Neural crest cell (in vitro differentiated cells): ENCODE results near the gene MT2A. TPM values are rescaled to one million over a fixed set of nuclear protein-coding genes. Genes with fewer than 3 reads are reported as not detected.
A peak's percentile ranks its signal among the peaks of the same experiment; 100 is the strongest.

Experiments
- DNase-seq: peaks from one replicate; pipeline ENCODE4 v3.0.0; 2021; ENCODE audit warnings: low read depth, mixed read lengths, low spot score
- H3K27ac Mint-ChIP-seq: one replicate; pipeline ENCODE4 v1.8.0; 2021; ENCODE audit warnings: mild to moderate bottlenecking, mixed read lengths; ENCODE audit not compliant: unreplicated experiment
- H3K27me3 Mint-ChIP-seq: 2 replicates; pipeline ENCODE4 v1.8.0; 2021; ENCODE audit warnings: low read depth, mild to moderate bottlenecking, mixed read lengths
- H3K36me3 Mint-ChIP-seq: 2 replicates; pipeline ENCODE4 v1.8.0; 2021; ENCODE audit warnings: low read depth, mild to moderate bottlenecking, mixed read lengths
- H3K4me1 Mint-ChIP-seq: 2 replicates; pipeline ENCODE4 v1.8.0; 2021; ENCODE audit warnings: mixed read lengths
- H3K4me3 Mint-ChIP-seq: one replicate; pipeline ENCODE4 v1.8.0; 2021; ENCODE audit warnings: mild to moderate bottlenecking, mixed read lengths
- H3K9me3 Mint-ChIP-seq: 2 replicates; pipeline ENCODE4 v1.8.0; 2021; ENCODE audit warnings: mixed read lengths
- total RNA-seq: library from RNA; stranded (reverse); gene quantifications from 2 replicates; pipeline ENCODE4 v1.2.1, GENCODE V29; 2021
- TF ChIP-seq, protein P1 (sequence below): fragments of 200-600 bp; sonication (generic); conservative IDR thresholded peaks from 2 replicates; pipeline ENCODE4 v1.5.0; 2021; ENCODE audit warnings: antibody characterized with exemption, mild to moderate bottlenecking

Gene MT2A
- total RNA-seq, 1 donor from 2014 or later: 11.6 TPM

DNA sequence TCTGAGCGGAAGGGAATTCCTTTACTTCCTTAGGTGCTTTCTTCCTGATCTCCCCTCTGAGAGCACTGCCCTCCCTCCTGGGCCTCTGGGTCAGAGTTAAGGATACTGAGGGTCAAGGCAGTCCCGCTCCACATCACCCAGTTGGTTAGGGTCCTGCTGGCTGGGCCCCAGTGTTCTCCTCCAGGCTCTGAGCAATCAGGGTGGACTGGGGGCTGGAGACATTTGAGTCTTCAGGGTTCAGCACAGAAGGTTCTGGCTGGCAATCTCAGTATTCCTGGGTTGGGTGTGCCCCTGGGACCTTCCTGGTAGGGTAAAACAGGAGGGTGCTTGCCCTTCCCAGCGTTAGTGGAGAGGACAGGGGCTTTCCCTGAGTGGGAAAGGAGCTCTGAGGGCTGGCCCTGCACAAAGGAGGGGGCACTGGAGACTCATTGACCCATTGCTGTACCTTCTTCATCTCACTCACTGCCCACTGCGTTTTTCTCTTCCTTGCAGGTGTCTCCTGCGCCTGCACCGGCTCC lies 24.5 kb downstream of the MT2A start:
- H3K4me3 Mint-ChIP-seq: peak overlapping the region; percentile 36
- peaks cover 97% of the 10 kb centered on the region for H3K27me3 Mint-ChIP-seq
- H3K36me3 Mint-ChIP-seq: no peaks in the 10 kb centered on the region
- TF ChIP-seq, protein P1, sequence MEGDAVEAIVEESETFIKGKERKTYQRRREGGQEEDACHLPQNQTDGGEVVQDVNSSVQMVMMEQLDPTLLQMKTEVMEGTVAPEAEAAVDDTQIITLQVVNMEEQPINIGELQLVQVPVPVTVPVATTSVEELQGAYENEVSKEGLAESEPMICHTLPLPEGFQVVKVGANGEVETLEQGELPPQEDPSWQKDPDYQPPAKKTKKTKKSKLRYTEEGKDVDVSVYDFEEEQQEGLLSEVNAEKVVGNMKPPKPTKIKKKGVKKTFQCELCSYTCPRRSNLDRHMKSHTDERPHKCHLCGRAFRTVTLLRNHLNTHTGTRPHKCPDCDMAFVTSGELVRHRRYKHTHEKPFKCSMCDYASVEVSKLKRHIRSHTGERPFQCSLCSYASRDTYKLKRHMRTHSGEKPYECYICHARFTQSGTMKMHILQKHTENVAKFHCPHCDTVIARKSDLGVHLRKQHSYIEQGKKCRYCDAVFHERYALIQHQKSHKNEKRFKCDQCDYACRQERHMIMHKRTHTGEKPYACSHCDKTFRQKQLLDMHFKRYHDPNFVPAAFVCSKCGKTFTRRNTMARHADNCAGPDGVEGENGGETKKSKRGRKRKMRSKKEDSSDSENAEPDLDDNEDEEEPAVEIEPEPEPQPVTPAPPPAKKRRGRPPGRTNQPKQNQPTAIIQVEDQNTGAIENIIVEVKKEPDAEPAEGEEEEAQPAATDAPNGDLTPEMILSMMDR: no peak
- H3K27ac Mint-ChIP-seq: no peak overlapping the region
- no peak for DNase-seq
- H3K9me3 Mint-ChIP-seq: no peaks in the 10 kb centered on the region
- peaks cover 7% of the 10 kb centered on the region for H3K4me1 Mint-ChIP-seq

DNA sequence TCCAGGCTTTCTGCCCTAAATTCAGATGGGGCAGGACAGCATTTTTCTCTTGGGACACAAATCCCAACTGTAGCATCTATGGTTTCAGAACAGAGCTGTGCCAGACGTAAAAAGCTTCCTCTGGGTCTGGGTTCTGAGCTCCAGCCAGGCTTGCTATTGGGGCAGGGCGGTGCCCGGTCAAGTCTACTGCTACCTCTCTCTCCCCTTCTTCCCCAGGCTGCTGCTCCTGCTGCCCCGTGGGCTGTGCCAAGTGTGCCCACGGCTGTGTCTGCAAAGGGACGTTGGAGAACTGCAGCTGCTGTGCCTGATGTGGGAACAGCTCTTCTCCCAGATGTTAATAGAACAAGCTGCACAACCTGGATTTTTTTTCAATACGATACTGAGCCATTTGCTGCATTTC lies 25.2 kb downstream of the MT2A start:
- H3K36me3 Mint-ChIP-seq: no peaks in the 10 kb centered on the region
- peaks cover 10% of the 10 kb centered on the region for H3K4me1 Mint-ChIP-seq
- peaks cover 99% of the 10 kb centered on the region for H3K27me3 Mint-ChIP-seq

DNA sequence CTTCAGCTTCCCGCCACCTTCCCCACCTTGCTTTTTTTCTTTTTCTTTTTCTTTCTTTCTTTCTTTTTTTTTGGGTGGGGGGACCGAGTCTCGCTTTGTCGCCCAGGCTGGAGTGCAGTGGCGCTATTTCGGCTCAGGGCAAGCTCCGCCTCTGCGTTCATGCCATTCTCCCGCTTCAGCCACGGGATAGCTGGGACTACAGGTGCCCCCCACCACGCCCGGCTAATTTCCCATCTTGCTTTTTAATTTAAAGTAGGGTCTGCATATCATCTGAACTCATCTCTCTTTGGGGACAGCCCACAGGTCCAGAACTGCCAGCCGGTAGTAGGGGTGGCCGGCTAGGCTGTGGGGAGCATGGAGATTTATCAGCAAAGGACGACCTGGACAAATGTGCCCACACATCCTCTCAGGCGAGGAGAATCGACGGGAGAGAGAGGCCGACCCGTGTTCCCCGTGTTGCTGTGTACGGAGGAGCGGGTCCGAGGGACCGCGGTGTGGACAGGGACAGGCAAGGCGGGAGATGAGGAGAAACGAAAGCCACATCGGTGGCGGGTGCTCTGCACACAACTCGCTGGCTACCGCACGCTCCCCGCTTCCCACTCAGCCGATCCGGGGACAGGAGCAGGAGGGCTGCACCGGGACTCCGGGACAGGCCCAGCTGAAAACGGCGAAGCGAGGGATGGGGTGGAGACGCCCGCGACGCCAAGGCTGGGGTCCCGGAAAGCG lies 26.5 kb downstream of the MT2A start:
- Mint-ChIP-seq H3K4me3 (no peak overlapping the region), H3K27ac (no peak overlapping the region), H3K27me3 (peaks cover 99% of the 10 kb centered on the region), H3K9me3 (no peaks in the 10 kb centered on the region), H3K36me3 (no peaks in the 10 kb centered on the region), H3K4me1 (peaks cover 10% of the 10 kb centered on the region)
- no peak for DNase-seq
- TF ChIP-seq, protein P1: no peak

More for the DNA sequence above, 25.2 kb downstream of the MT2A start:
- TF ChIP-seq, protein P1: no peak
- Mint-ChIP-seq H3K4me3 (no peak overlapping the region), H3K9me3 (no peaks in the 10 kb centered on the region), H3K27ac (no peak overlapping the region)
- no peak for DNase-seq

DNA sequence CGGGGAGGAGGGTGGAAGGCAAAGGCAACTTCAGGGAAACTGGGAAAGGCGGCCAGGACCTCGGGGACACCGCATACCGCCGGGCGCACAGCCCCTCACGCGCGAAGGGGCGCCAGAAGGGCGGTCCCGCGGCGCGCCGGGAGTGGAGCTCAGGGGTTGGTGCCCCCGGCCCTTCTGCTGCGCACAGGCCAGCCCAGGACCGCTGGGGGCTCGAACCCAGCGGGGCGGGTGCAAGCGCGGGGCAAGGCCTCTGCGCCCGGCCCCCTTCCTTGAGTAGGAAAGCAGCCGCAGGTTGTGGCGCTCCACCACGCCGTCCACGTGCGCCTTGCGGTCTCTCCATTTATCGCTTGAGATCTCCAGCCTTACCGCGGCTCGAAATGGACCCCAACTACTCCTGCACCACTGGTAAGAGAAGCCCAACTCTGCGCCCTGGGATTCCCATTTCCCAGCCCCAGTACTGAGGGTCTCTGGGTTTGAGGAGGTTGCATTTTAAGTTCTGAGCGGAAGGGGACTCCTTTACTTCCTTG lies 27.1 kb downstream of the MT2A start:
- Mint-ChIP-seq H3K4me3 (no peak overlapping the region), H3K27me3 (peaks cover 99% of the 10 kb centered on the region), H3K27ac (no peak overlapping the region), H3K9me3 (no peaks in the 10 kb centered on the region), H3K4me1 (peaks cover 10% of the 10 kb centered on the region), H3K36me3 (no peaks in the 10 kb centered on the region)
- DNase-seq: no peak
- TF ChIP-seq, protein P1: no peak

DNA sequence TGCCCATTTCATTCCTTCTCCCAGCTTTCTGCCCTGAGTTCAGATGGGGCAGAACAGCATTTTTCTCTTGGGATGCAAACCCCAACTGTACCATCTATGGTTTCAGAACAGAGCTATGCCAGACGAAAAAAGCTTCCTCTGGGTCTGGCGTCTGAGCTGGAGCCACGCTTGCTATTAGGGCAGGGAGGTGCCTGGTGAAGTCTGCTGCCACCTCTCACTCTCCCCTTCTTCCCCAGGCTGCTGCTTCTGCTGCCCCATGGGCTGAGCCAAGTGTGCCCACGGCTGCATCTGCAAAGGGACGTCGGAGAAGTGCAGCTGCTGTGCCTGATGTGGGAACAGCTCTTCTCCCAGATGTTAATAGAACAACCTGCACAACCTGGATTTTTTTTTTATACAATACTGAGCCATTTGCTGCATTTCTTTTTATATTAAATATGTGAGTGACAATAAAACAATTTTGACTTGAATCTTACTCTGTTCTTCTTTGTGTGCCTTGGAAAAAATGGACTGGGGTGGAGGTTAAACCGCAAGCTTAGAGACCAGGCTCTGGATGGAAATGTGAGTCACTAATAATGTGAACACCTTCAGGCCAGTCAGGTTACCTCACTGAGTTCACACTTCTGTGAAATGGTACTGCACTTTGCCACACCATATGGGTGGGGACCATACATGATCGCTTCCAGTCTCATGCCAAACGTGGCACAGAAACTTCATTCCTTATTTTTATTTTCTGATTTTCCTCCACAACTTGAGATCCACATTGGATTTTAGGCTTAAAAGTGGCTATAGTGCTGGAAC lies 28.4 kb downstream of the MT2A start:
- TF ChIP-seq, protein P1: no peak
- H3K27me3 Mint-ChIP-seq: peaks cover 99% of the 10 kb centered on the region
- no peak overlapping the region for H3K27ac Mint-ChIP-seq
- no peak for DNase-seq
- no peaks in the 10 kb centered on the region for H3K9me3 Mint-ChIP-seq
- no peak overlapping the region for H3K4me3 Mint-ChIP-seq
- H3K36me3 Mint-ChIP-seq: no peaks in the 10 kb centered on the region
- H3K4me1 Mint-ChIP-seq: peaks cover 10% of the 10 kb centered on the region
